NCI-H748 (cell line): ENCODE measurements around the gene LHX3.
"Not testable (repeated sequence)": the region's sequence is repeated elsewhere in the genome, so short reads cannot be mapped to it uniquely, and the experiment has no call there.

Source experiments
- DNase-seq: peaks from one replicate; lab custom pipeline; 2025; ENCODE audit not compliant: unreplicated experiment; lab: John Stamatoyannopoulos, UW

The LHX3 gene

GRCh38 chr9:136157477-136158265, 47.3 kb downstream of the LHX3 start:
- DNase-seq = no peak

- DNase-seq = no peak
These were observed 48.5 kb downstream of the LHX3 start for GRCh38 chr9:136156209-136157120.

DNA sequence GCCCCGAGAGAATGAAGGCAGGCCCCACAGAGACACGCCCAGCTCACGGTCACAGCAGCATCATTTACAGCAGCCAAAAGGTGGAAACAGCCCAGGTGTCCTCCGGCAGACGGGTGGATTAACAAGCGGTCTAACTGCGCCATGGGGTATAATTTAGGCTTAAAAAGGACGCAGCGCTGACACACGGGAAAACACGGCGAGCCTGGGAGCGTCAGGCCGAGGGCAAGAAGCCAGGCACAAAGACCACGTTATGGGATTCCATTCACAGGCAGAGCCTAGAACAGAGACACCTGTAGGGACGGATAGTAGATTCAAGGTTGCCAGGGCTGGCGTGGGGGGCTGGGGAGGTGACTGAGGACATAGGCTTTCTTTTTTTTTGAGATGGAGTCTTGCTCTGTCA, 49.4 kb downstream of the LHX3 start:
- DNase-seq = no peak

DNA sequence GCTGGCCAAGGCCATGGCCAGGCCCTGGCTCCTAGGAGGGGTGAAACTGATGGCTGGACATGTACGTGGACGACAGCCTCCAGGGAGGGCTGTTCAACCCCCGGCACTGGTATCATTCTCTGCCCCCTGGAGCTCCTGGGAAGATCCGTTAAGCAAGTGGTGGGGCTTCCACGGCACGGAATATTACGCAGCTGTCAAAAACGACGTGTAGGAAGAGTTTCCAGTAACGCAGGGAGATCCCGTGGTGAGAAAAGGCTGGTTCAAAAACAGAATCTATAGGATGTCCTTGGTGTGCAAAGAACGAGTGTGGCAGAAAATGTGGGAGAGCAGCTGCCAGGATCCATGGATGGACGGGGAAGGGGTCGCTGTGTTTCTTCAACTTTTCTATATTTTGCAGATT, 50.0 kb downstream of the LHX3 start:
- DNase-seq = no peak

- DNase-seq = no peak
These were observed 51.4 kb downstream of the LHX3 start for GRCh38 chr9:136153381-136154065.

DNA sequence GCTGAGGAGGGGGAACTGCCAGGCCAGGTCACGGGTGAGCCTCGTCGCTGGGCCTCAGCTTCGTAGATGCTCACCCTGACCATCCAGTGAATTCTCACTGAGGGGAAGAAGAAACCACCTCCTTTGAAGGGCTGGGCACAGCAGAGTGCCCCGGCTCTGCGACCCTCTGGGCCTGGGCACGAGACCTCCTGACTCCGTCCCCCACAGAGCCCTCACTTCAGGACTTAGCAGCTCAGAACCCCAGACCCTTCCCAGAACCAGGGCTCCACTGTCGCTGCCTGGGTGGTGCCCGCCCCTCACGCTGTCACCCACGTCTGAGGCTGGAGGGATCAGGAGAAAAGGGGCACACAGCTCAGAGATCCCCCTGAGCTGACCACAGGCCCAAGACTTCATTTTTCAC, 52.0 kb downstream of the LHX3 start:
- DNase-seq = no peak

DNA sequence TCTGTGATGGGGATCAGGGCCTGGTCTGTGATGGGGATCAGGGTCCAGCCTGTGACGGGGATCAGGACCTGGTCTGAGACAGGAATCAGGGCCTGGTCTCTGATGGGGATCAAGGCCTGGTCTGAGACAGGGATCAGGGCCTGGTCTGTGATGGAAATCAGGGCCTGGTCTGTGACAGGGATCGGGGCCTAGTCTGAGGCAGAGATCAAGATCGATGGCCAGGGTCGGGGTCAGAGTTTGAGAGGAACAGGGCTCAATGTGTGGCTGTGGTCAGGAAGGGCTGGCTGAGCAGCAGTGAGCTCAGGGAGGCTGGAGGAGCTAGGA, 52.4 kb downstream of the LHX3 start:
- DNase-seq = no peak

DNA sequence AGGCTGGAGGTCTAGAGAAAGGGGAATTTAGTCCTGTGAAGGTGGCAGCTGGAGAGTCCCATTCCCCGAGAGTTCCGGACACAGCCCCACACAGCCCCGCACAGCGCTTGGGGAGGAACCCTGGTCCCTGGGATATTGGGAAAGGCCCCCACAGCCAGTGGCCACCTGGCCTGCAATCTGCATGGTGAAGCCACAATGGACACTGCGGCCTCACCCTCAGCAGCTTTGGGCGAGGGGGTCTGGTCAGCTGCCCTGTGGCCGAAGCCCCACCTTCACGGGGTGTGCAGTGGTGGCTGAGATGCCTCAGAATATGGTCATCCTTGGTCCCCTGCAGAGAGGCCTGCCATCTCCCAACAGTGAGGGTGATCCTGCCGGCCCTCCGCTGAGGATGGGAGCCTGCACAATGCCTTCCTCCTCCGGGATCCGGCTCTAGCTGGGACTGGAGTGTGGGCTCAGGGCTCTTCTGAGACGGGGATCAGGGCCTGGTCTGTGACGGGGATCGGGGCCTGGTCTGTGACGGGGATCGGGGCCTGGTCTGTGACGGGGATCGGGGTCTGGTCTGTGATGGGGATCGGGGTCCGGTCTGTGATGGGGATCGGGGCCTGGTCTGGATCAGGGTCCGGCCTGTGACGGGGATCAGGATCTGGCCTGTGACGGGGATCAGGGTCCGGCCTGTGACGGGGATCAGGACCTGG, 52.9 kb downstream of the LHX3 start:
- no peak for DNase-seq

DNA sequence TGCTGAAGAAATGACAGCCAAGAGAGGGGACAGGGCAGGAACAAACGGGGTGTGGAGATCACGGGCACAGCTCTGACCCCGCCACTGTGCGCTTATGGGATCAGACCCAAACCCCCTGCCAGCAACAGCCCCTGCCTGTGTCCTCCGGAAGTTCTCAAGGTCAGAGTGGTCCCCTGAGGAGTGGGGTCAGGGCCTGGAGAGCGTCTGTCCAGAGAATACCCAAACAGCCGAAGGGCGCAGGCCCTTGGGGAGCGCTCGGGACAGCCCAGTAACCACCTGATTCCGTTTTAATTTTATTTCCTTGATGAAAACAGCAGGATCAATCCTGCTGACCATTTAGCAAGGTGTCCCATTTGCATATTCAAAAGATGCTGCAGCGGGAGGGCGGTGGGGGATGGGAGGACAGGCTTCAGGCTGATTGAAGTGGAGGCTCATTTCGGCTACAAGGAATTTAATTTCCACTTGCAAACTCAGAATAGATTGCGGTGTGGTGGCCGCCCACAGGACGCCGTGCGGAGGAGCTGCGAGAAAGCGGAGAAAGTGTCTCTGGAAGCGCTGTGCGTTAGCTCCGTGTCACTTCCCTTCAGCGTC, 53.6 kb downstream of the LHX3 start:
- no peak for DNase-seq

DNA sequence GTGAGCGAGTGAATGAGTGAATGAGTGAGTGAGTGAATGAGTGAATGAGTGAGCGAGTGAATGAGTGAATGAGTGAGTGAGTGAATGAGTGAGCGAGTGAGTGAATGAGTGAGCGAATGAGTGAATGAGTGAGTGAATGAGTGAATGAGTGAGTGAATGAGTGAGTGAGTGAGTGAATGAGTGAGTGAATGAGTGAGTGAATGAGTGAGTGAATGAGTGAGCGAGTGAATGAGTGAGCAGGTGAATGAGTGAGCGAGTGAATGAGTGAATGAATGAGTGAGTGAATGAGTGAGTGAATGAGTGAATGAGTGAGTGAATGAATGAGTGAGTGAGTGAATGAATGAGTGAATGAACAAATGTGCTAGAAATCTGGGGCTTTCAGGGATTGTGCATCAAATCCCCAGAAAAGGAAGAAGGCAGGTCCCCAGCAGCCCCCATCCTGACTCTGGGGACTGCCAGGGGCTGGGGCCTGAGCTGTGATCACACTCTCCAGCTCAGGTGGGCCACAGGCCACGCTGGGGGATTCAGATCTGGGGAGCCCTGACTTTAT, 54.2 kb downstream of the LHX3 start:
- DNase-seq = not testable (repeated sequence)

DNA sequence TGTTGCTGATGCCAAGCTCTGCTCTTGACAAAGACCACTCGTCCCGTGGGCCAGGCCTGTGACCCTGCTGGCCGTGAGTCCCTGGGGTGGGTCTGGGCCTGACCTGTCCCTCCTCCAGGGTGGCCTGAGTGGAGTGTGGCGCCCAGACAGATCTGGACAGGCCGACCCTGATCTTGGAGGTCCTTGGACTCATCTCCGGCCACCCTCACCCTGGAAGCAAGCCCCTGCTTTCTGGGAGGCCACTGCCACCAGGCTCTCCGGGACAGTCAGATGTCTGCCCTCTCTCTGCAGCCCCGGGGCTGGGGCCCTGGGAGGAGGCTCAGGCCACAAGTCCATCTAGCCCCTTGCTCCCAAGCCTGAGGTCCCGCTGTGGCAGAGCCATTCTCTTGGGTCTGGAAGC, 55.1 kb downstream of the LHX3 start:
- no peak for DNase-seq

DNA sequence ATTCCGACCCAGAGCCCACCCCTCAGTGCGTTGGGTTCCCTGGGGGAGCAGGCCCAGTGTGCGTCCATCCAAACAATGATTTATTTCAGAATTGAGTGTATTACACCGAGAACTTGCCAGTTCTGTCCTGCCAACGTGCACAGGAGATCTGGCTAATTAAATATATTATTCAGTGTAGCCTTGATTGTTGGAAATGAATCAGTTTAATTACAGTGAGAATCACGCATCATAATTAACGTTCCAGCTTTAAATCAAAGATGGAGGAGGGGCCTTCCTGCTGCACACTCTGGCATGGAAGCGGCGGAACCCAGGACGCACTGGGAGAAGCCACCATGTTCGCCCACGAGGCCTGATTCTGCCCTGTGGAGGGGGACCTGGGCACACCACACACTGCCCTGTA, 55.6 kb downstream of the LHX3 start:
- DNase-seq = no peak

DNA sequence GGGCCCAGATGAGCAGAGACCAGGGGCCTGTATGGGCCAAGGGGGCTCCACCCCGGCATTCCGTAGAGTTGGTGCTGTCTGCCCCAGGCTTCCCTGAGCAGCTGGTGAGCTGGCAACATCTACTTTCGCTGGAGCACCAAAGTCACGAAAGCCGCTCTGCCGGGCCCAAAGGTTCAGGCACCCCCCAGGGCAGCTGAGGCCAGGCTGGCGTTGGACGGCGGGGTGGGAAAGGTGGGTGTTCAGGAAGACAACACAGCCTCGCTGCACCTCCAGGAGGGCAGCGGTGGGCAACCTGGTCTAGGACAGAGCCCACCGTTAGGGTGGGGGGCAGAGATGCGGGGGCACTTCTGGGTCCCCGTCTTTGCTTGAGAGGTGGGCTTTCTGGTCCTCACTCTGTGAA, 56.2 kb downstream of the LHX3 start:
- no peak for DNase-seq

DNA sequence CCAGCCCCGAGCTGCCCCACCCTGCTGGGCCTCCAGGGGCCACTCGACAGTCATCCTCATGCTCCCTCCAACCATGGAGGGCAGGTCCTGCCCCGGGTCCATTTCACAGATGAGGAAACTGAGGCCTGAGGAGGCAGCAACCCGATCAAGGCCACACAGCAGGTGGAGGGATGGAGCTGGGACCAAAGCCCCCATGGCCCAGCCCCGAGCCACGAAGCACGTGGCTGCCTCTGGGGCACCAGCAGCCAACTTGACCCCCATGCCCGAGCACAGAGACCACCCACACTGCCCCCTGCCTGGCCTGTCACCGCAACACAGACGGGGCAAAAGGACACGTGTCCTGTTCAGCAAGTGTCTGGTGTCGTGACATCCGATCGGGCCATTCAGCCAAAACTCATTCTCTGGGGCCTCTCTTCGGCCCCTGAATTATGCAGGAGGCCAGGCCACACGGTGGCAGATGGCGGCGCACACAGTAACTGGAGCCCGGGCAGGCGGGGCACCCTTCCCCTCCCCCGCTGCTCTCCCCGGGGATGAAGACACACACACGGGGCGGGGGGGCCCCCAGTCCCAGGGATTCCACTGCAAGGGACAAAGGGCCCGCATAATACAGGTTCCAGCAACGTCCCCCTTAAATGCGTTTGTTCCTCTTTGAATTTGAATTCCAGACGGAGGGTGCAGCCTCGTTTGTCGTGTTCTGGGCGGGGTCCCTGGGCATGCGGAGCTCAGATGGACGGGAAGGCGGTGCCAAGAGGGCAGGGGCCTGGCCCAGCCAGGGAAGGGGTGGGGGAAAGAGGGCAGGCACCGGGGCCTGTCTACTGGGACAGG, 56.8 kb downstream of the LHX3 start:
- no peak for DNase-seq

GRCh38 chr9:136147038-136147889, 57.7 kb downstream of the LHX3 start:
- DNase-seq = no peak
